ENCODE data around the gene LRRC37A3. TPM values are rescaled to one million over a fixed set of nuclear protein-coding genes. Genes with fewer than 3 reads are reported as not detected.
"Not testable (repeated sequence)": the region's sequence is repeated elsewhere in the genome, so short reads cannot be mapped to it uniquely, and the experiment has no call there.

The LRRC37A3 gene

GRCh38 chr17:64829068-64829467 lies 90.2 kb downstream of the LRRC37A3 start:
- not testable (repeated sequence) for H3K9me3 ChIP-seq (replicated peaks; ENCODE audit: low read length); H3K27me3 ChIP-seq (ENCODE audit: control insufficient read depth, insufficient read depth, low read length); H3K4me2 ChIP-seq (ENCODE audit: low read length); H3K9ac ChIP-seq (ENCODE audit: low read depth, low read length); H3K4me3 ChIP-seq (ENCODE audit: low read length); H3K4me1 ChIP-seq (ENCODE audit: control insufficient read depth, insufficient read depth, low read length); H3K36me3 ChIP-seq (ENCODE audit: insufficient read depth, low read length)

GRCh38 chr17:64818904-64819303 lies 100.4 kb downstream of the LRRC37A3 start:
- H3K27me3 ChIP-seq (ENCODE audit: control insufficient read depth, insufficient read depth, low read length); H3K4me1 ChIP-seq (ENCODE audit: control insufficient read depth, insufficient read depth, low read length); H3K4me3 ChIP-seq (ENCODE audit: low read length); H3K36me3 ChIP-seq (ENCODE audit: insufficient read depth, low read length); H3K9ac ChIP-seq (ENCODE audit: low read depth, low read length); H3K4me2 ChIP-seq (ENCODE audit: low read length); H3K9me3 ChIP-seq (replicated peaks; ENCODE audit: low read length): not testable (repeated sequence)

- H3K4me1 ChIP-seq (ENCODE audit: control insufficient read depth, insufficient read depth, low read length); H3K4me3 ChIP-seq (ENCODE audit: low read length); H3K9me3 ChIP-seq (replicated peaks; ENCODE audit: low read length); H3K27me3 ChIP-seq (ENCODE audit: control insufficient read depth, insufficient read depth, low read length); H3K4me2 ChIP-seq (ENCODE audit: low read length); H3K36me3 ChIP-seq (ENCODE audit: insufficient read depth, low read length); H3K9ac ChIP-seq (ENCODE audit: low read depth, low read length): not testable (repeated sequence)
These were observed 103.5 kb downstream of the LRRC37A3 start for GRCh38 chr17:64815833-64816198.

- not testable (repeated sequence) for H3K36me3 ChIP-seq (ENCODE audit: insufficient read depth, low read length); H3K4me3 ChIP-seq (ENCODE audit: low read length); H3K9ac ChIP-seq (ENCODE audit: low read depth, low read length); H3K9me3 ChIP-seq (replicated peaks; ENCODE audit: low read length); H3K4me2 ChIP-seq (ENCODE audit: low read length); H3K27me3 ChIP-seq (ENCODE audit: control insufficient read depth, insufficient read depth, low read length); H3K4me1 ChIP-seq (ENCODE audit: control insufficient read depth, insufficient read depth, low read length)
These were observed 104.1 kb downstream of the LRRC37A3 start for GRCh38 chr17:64814993-64815832.

- not testable (repeated sequence) for H3K9ac ChIP-seq (ENCODE audit: low read depth, low read length); H3K36me3 ChIP-seq (ENCODE audit: insufficient read depth, low read length); H3K9me3 ChIP-seq (replicated peaks; ENCODE audit: low read length); H3K27me3 ChIP-seq (ENCODE audit: control insufficient read depth, insufficient read depth, low read length); H3K4me3 ChIP-seq (ENCODE audit: low read length)
- Histone ChIP-seq H3K4me1 (ENCODE audit: control insufficient read depth, insufficient read depth, low read length) (peaks cover 10% of the 10 kb centered on the region), H3K4me2 (ENCODE audit: low read length) (peak overlapping the region; percentile 15)
These were observed 110.9 kb downstream of the LRRC37A3 start for GRCh38 chr17:64808178-64808977.

Small RNAs within 50 kb of the gene (small RNA-seq; reads per million reads assigned to genes)
- gene AC037487.3 (not detected), gene AC103810.6 (not detected), gene AC103810.7 (not detected), gene RDM1P4 (not detected), gene RN7SL404P (not detected), gene RNU7-115P (not detected)

Data from skeletal muscle satellite cell (primary cell).